A673 (cell line): Measurements from ENCODE around the gene CUTA.

Source experiments
- EZH2 ChIP-seq: fragments of 200-600 bp; sonication (generic); IDR thresholded peaks from 2 replicates; pipeline ENCODE4 v1.6.1; 2017; ENCODE audit warnings: borderline replicate concordance, low read depth, mild to moderate bottlenecking, mixed read lengths, antibody characterized with exemption, low read length; ENCODE audit not compliant: poor library complexity, severe bottlenecking
- TF ChIP-seq, protein P1 (sequence below): fragments of 300-800, 200-600 bp; sonication (generic); conservative IDR thresholded peaks from 2 replicates; pipeline ENCODE4 v1.5.1; 2017; ENCODE audit warnings: low read depth, mild to moderate bottlenecking, antibody characterized with exemption, low read length, moderate library complexity, mixed read lengths

DNA sequence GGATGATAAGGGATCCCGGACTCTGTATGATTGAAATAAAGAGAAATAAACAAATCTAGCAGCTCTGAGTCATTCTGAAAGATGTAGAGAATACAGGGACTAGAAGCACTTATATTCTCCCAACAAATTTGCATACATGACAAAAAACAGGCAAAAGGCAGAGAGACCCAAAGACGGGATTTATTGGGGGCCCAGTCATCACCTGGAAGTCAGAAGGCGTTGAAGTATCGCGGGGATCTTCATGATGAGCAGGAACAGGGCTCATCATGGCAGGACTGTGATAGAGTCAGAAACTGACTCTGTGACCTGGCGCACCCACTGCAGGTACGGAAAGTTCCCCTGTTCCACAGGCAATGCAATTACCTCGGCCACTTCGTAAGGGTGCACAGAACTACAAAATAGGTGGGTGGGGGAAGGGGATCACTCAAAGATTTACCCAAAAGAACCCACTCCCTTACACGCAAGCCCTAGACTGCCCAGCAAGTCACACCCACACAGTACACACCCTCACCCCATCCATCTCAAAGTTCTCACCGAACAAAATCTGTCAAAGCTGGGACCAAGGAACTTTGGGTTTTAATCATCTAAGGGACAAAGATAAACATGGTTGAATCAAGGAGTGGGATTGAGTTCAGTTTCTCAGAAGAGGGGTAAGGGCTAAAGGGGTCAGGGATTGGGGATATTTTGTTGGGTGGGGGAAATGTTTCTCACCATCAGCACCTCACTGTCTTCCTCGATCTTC lies 1.4 kb downstream of the CUTA start:
- TF ChIP-seq, protein P1, sequence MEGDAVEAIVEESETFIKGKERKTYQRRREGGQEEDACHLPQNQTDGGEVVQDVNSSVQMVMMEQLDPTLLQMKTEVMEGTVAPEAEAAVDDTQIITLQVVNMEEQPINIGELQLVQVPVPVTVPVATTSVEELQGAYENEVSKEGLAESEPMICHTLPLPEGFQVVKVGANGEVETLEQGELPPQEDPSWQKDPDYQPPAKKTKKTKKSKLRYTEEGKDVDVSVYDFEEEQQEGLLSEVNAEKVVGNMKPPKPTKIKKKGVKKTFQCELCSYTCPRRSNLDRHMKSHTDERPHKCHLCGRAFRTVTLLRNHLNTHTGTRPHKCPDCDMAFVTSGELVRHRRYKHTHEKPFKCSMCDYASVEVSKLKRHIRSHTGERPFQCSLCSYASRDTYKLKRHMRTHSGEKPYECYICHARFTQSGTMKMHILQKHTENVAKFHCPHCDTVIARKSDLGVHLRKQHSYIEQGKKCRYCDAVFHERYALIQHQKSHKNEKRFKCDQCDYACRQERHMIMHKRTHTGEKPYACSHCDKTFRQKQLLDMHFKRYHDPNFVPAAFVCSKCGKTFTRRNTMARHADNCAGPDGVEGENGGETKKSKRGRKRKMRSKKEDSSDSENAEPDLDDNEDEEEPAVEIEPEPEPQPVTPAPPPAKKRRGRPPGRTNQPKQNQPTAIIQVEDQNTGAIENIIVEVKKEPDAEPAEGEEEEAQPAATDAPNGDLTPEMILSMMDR = no peak
- no peak for TF ChIP-seq EZH2
